B cell (primary cell): Measurements from ENCODE around the gene GABRG3.

Source experiments
- CTCF ChIP-seq: fragments of 200-600 bp; IDR thresholded peaks from one replicate; pipeline ENCODE4 v1.8.0; 2022; ENCODE audit warnings: antibody characterized with exemption, mild to moderate bottlenecking
- EZH2 ChIP-seq: IDR thresholded peaks from 2 replicates; pipeline ENCODE4 v1.6.1; 2012; ENCODE audit warnings: borderline replicate concordance, low read depth, mild to moderate bottlenecking, moderate library complexity, low read length; ENCODE audit not compliant: insufficient read depth, poor library complexity, severe bottlenecking

GRCh38 chr15:27254055-27254454 lies 283.1 kb downstream of the GABRG3 start:
- no peak for TF ChIP-seq CTCF
- no peak for TF ChIP-seq EZH2
